H9 (cell line): Measurements from ENCODE around the gene TSPAN9. TPM values are rescaled to one million over a fixed set of nuclear protein-coding genes. Genes with fewer than 3 reads are reported as not detected.

Source experiments
- DNase-seq: peaks from one replicate; pipeline ENCODE4 v3.0.0-alpha.2; 2017
- H2AFZ ChIP-seq: one replicate; pipeline ENCODE4 v1.6.1; 2013; ENCODE audit warnings: mild to moderate bottlenecking, low read length, control low read depth, moderate library complexity
- H2AK5ac ChIP-seq: 2 replicates; pipeline ENCODE4 v1.6.1; 2013; ENCODE audit warnings: low read length, control low read depth, mixed read lengths; ENCODE audit not compliant: insufficient read length
- H2BK120ac ChIP-seq: one replicate; pipeline ENCODE4 v1.6.1; 2013; ENCODE audit warnings: low read depth, mild to moderate bottlenecking, low read length, control low read depth, inconsistent platforms; ENCODE audit not compliant: poor library complexity, severe bottlenecking
- H2BK12ac ChIP-seq: 2 replicates; pipeline ENCODE4 v1.6.1; 2013; ENCODE audit warnings: low read length, control low read depth, mixed read lengths, low read depth; ENCODE audit not compliant: insufficient read length
- H2BK15ac ChIP-seq: 2 replicates; pipeline ENCODE4 v1.6.1; 2013; ENCODE audit warnings: low read depth, low read length, control low read depth
- H2BK20ac ChIP-seq: one replicate; pipeline ENCODE4 v1.6.1; 2013; ENCODE audit warnings: low read depth, mild to moderate bottlenecking, low read length, control low read depth, inconsistent platforms; ENCODE audit not compliant: poor library complexity, severe bottlenecking
- H2BK5ac ChIP-seq: 2 replicates; pipeline ENCODE4 v1.6.1; 2013; ENCODE audit warnings: low read length, control low read depth, mixed read lengths; ENCODE audit not compliant: insufficient read length
- H3K14ac ChIP-seq: 2 replicates; pipeline ENCODE4 v1.6.1; 2013; ENCODE audit warnings: low read length, control low read depth; ENCODE audit not compliant: insufficient read depth
- H3K18ac ChIP-seq: 2 replicates; pipeline ENCODE4 v1.6.1; 2013; ENCODE audit warnings: low read depth, mild to moderate bottlenecking, mixed read lengths, low read length, control low read depth; ENCODE audit not compliant: insufficient read length
- H3K23ac ChIP-seq: 2 replicates; pipeline ENCODE4 v1.6.1; 2013; ENCODE audit warnings: low read length, control low read depth, mixed read lengths, low read depth; ENCODE audit not compliant: insufficient read length
- H3K23me2 ChIP-seq: 2 replicates; pipeline ENCODE4 v1.6.1; 2013; ENCODE audit warnings: low read depth, mild to moderate bottlenecking, mixed read lengths, low read length, control low read depth; ENCODE audit not compliant: insufficient read length, poor library complexity, severe bottlenecking
- H3K27ac ChIP-seq: 2 replicates; pipeline ENCODE4 v1.5.1; 2013; ENCODE audit warnings: low read length, control low read depth, mixed read lengths, low read depth; ENCODE audit not compliant: insufficient read length
- H3K27me3 ChIP-seq: 2 replicates; pipeline ENCODE4 v1.6.1; 2013; ENCODE audit warnings: low read length, control low read depth, inconsistent platforms; ENCODE audit not compliant: insufficient read depth
- H3K4ac ChIP-seq: 2 replicates; pipeline ENCODE4 v1.6.1; 2013; ENCODE audit warnings: low read depth, mild to moderate bottlenecking, control low read depth, inconsistent platforms, low read length, moderate library complexity
- H3K4me1 ChIP-seq: 2 replicates; pipeline ENCODE4 v1.6.1; 2013; ENCODE audit warnings: low read length, control low read depth, inconsistent platforms; ENCODE audit not compliant: insufficient read depth
- H3K4me2 ChIP-seq: 2 replicates; pipeline ENCODE4 v1.6.1; 2013; ENCODE audit warnings: low read length, control low read depth, mixed read lengths; ENCODE audit not compliant: insufficient read length, insufficient read depth
- H3K56ac ChIP-seq: 2 replicates; pipeline ENCODE4 v1.6.1; 2013; ENCODE audit warnings: low read depth, mild to moderate bottlenecking, mixed read lengths, low read length, control low read depth; ENCODE audit not compliant: insufficient read length
- H3K79me1 ChIP-seq: 2 replicates; pipeline ENCODE4 v1.6.1; 2013; ENCODE audit warnings: low read depth, mild to moderate bottlenecking, moderate library complexity, low read length, control low read depth, inconsistent platforms; ENCODE audit not compliant: insufficient read depth, poor library complexity, severe bottlenecking
- H3K79me2 ChIP-seq: 2 replicates; pipeline ENCODE4 v1.6.1; 2013; ENCODE audit warnings: low read length, control low read depth, inconsistent platforms; ENCODE audit not compliant: insufficient read depth
- H3K9ac ChIP-seq: 2 replicates; pipeline ENCODE4 v1.6.1; 2013; ENCODE audit warnings: low read length, control low read depth, mixed read lengths; ENCODE audit not compliant: insufficient read length; ENCODE audit errors: extremely low read depth
- H3K9me3 ChIP-seq: one replicate; pipeline ENCODE4 v1.6.1; 2013; ENCODE audit warnings: low read depth, low read length, inconsistent platforms; ENCODE audit not compliant: control insufficient read depth
- H3T11ph ChIP-seq: one replicate; pipeline ENCODE4 v1.6.1; 2013; ENCODE audit warnings: mild to moderate bottlenecking, low read length, control low read depth, inconsistent platforms
- H4K20me1 ChIP-seq: one replicate; pipeline ENCODE4 v1.6.1; 2013; ENCODE audit not compliant: control insufficient read depth, insufficient read length, insufficient read depth
- H4K5ac ChIP-seq: 2 replicates; pipeline ENCODE4 v1.6.1; 2013; ENCODE audit warnings: low read depth, mild to moderate bottlenecking, mixed read lengths, low read length, control low read depth; ENCODE audit not compliant: insufficient read length
- H4K8ac ChIP-seq: replicated peaks from 2 replicates; pipeline ENCODE4 v1.6.1; 2013; ENCODE audit warnings: low read length, control low read depth, mixed read lengths, low read depth; ENCODE audit not compliant: insufficient read length
- H4K91ac ChIP-seq: 2 replicates; pipeline ENCODE4 v1.6.1; 2013; ENCODE audit warnings: low read depth, mild to moderate bottlenecking, moderate library complexity, mixed read lengths, low read length, control low read depth; ENCODE audit not compliant: insufficient read length
- H3K27ac Mint-ChIP-seq, 3 experiments: 2 replicates in 2 of 3; 3 replicates in 1 of 3; pipeline ENCODE4 v1.8.0; 2020 to 2021; ENCODE audit warnings: mixed read lengths in 3 of 3, mild to moderate bottlenecking in 1 of 3, moderate library complexity in 1 of 3
- H3K27me3 Mint-ChIP-seq: 2 replicates; pipeline ENCODE4 v1.8.0; 2021; ENCODE audit warnings: low read depth, mild to moderate bottlenecking, moderate library complexity, mixed read lengths
- H3K36me3 Mint-ChIP-seq, 3 experiments: 2 replicates in 2 of 3; 3 replicates in 1 of 3; pipeline ENCODE4 v1.8.0; 2020 to 2021; ENCODE audit warnings: low read depth in 3 of 3, mixed read lengths in 3 of 3; ENCODE audit not compliant: insufficient read depth in 1 of 3
- H3K4me1 Mint-ChIP-seq, 2 experiments: 2 replicates each; pipeline ENCODE4 v1.8.0; 2020; ENCODE audit warnings: mixed read lengths in 2 of 2
- H3K4me3 Mint-ChIP-seq, 2 experiments: 2 replicates in 1 of 2; 3 replicates in 1 of 2; pipeline ENCODE4 v1.8.0; 2020 to 2021; ENCODE audit warnings: mild to moderate bottlenecking in 2 of 2, mixed read lengths in 2 of 2, moderate library complexity in 1 of 2
- H3K9me3 Mint-ChIP-seq, 2 experiments: 2 replicates in 1 of 2; 3 replicates in 1 of 2; pipeline ENCODE4 v1.8.0; 2020; ENCODE audit warnings: mild to moderate bottlenecking in 2 of 2, mixed read lengths in 2 of 2, moderate library complexity in 1 of 2
- WGBS: extraction: QIAGEN DNeasy Blood & Tissue Kit; methylation state at CpG from one replicate; pipeline ENCODE4 v1.1.7; 2013; ENCODE audit warnings: missing lambda C conversion rate, low lambda C conversion rate, mixed read lengths; ENCODE audit not compliant: insufficient read length; ENCODE audit errors: extremely low coverage; 5-methylcytosine and 5-hydroxymethylcytosine counted together
- total RNA-seq: library from RNA; stranded (reverse); gene quantifications from 2 replicates; pipeline ENCODE4 v1.2.1, GENCODE V29; 2021
- TF ChIP-seq, protein P1 (sequence below): fragments of 200-600 bp; sonication (generic); conservative IDR thresholded peaks from 3 replicates; pipeline ENCODE4 v1.8.0; 2021; ENCODE audit warnings: antibody characterized with exemption, mild to moderate bottlenecking

Gene TSPAN9
- total RNA-seq, 1 experiment from 2014 or later, result 19.0 TPM

DNA sequence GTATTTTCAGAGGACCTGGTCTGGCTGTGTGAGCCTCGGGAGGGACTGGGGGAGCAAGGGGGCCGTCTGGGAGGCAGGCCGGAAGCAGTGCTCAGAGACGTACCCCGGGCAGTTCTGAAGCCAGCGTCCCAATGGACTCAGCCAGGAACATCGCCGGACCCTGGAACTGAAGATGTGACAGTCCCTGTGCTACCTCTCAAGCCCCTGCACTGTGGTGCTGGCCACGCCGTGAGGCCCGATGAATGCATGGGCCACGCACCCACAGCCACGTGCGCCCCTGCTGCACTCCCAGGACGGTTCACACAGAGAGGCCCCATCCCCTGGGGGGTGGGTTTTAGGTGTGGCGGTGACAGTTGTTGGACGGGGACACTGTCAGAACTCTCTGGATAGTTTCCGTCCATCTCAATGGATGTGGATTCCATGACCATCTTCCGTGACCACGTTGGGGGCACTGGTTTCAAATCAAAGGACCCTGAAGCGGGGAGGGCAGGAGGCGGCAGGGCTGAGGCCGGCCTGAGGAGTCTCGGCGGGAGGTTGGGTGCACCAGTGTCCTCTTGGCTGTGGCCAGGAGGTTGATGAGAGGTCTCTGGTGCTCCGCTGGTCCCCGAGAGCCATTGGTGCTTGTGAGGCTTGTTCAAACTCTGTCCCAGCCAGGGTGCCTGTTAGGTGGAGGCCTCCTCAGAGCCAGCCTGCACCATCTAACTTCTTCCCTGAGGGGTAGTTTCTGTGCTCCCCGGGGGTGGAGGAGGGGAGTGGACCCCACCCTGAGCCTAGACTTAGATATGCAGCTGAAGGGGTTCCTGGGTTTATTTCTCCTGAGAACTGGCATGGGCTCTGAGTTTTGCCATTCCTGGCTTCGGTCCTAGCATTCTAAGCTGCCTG is 36.3 kb upstream of the TSPAN9 start:
- no peak overlapping the region for H3K18ac ChIP-seq
- no peak overlapping the region for H2BK120ac ChIP-seq
- H3K23ac ChIP-seq, result no peak overlapping the region
- H2AK5ac ChIP-seq, result no peak overlapping the region
- no peak overlapping the region for H4K91ac ChIP-seq
- TF ChIP-seq, protein P1, sequence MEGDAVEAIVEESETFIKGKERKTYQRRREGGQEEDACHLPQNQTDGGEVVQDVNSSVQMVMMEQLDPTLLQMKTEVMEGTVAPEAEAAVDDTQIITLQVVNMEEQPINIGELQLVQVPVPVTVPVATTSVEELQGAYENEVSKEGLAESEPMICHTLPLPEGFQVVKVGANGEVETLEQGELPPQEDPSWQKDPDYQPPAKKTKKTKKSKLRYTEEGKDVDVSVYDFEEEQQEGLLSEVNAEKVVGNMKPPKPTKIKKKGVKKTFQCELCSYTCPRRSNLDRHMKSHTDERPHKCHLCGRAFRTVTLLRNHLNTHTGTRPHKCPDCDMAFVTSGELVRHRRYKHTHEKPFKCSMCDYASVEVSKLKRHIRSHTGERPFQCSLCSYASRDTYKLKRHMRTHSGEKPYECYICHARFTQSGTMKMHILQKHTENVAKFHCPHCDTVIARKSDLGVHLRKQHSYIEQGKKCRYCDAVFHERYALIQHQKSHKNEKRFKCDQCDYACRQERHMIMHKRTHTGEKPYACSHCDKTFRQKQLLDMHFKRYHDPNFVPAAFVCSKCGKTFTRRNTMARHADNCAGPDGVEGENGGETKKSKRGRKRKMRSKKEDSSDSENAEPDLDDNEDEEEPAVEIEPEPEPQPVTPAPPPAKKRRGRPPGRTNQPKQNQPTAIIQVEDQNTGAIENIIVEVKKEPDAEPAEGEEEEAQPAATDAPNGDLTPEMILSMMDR, result no peak
- no peaks in the 10 kb centered on the region for H3K79me1 ChIP-seq
- H3K9me3 Mint-ChIP-seq, result no peaks in the 10 kb centered on the region
- no peak overlapping the region for H2BK20ac ChIP-seq
- no peak overlapping the region for H2BK5ac ChIP-seq
- no peak overlapping the region for H2BK15ac ChIP-seq
- H2AFZ ChIP-seq, result no peak overlapping the region
- H3K79me2 ChIP-seq, result no peaks in the 10 kb centered on the region
- no peak overlapping the region for H3K56ac ChIP-seq
- WGBS, result no CpG with 5 or more reads among the region's 29 CpGs
- H3K4me2 ChIP-seq, result no peak overlapping the region
- no peaks in the 10 kb centered on the region for H4K20me1 ChIP-seq
- peaks cover 10 to 11% of the 10 kb centered on the region in 2 experiments for H3K4me1 Mint-ChIP-seq
- no peaks in the 10 kb centered on the region; the same call in 1 of the 2 replicates for H3K4me1 ChIP-seq
- H3K9me3 ChIP-seq, result no peaks in the 10 kb centered on the region
- H3K27me3 Mint-ChIP-seq, result peaks cover 1% of the 10 kb centered on the region
- no peak overlapping the region for H4K8ac ChIP-seq
- no peak overlapping the region for H3K27ac Mint-ChIP-seq
- no peak overlapping the region for H4K5ac ChIP-seq
- H3K36me3 Mint-ChIP-seq, result peaks cover 22 to 84% (median 40%) of the 10 kb centered on the region in 3 experiments
- H3T11ph ChIP-seq, result no peak overlapping the region
- H3K4ac ChIP-seq, result no peak overlapping the region
- H3K14ac ChIP-seq, result no peak overlapping the region
- no peak overlapping the region for H3K27ac ChIP-seq
- H3K27me3 ChIP-seq, result no peaks in the 10 kb centered on the region
- peak; percentile 37 for DNase-seq
- H3K4me3 Mint-ChIP-seq, result no peak overlapping the region
- no peak overlapping the region for H3K9ac ChIP-seq
- no peak overlapping the region for H2BK12ac ChIP-seq
- H3K23me2 ChIP-seq, result no peaks in the 10 kb centered on the region
